OCI-LY7 (cell line): ENCODE measurements around the gene ZFP42. TPM values are rescaled to one million over a fixed set of nuclear protein-coding genes. Genes with fewer than 3 reads are reported as not detected.

Experiments
- BruUV-seq: library from RNA; stranded (reverse); fragments of 400-500 nt; replicated peaks from 2 replicates; lab custom pipeline; 2021; lab: Mats Ljungman, UMichigan
- CTCF ChIA-PET: fragments of 300-600 bp; sonication (Branson Sonifier 250); formaldehyde crosslinking; loops from one replicate; lab custom pipeline; 2022; ENCODE audit warnings: antibody characterized with exemption; ENCODE audit not compliant: unreplicated experiment; lab: Charles Lee
- POLR2A ChIA-PET: fragments of 300-600 bp; sonication (Branson Sonifier 250); formaldehyde crosslinking; loops from one replicate; lab custom pipeline; 2022; ENCODE audit warnings: antibody characterized with exemption; lab: Charles Lee
- DNase-seq: peaks from one replicate; pipeline ENCODE4 v3.0.0-alpha.2; 2015; ENCODE audit warnings: low spot score
- H2AFZ ChIP-seq: fragments of 200-600 bp; sonication (generic), shearing (Covaris generic); 2 replicates; pipeline ENCODE4 v1.6.1; 2014; ENCODE audit warnings: mild to moderate bottlenecking, antibody characterized with exemption, low read length, moderate library complexity
- H3K27ac ChIP-seq: fragments of 200-600 bp; sonication (generic); 2 replicates; pipeline ENCODE4 v1.5.1; 2014; ENCODE audit warnings: mixed run types, low read depth, mild to moderate bottlenecking, moderate library complexity, low read length, inconsistent platforms; ENCODE audit not compliant: poor library complexity, severe bottlenecking
- H3K36me3 ChIP-seq: fragments of 200-600 bp; sonication (generic); 2 replicates; pipeline ENCODE4 v1.6.1; 2014; ENCODE audit warnings: mild to moderate bottlenecking, antibody characterized with exemption, low read length, moderate library complexity, mixed read lengths; ENCODE audit not compliant: insufficient read depth
- H3K4me1 ChIP-seq: fragments of 200-600 bp; sonication (generic); 2 replicates; pipeline ENCODE4 v1.5.1; 2014; ENCODE audit warnings: mild to moderate bottlenecking, low read length; ENCODE audit not compliant: insufficient read depth, poor library complexity, severe bottlenecking
- H3K4me2 ChIP-seq: fragments of 200-600 bp; sonication (generic); 2 replicates; pipeline ENCODE4 v1.6.1; 2014; ENCODE audit warnings: mild to moderate bottlenecking, low read length
- H3K4me3 ChIP-seq: fragments of 200-600 bp; sonication (generic); 2 replicates; pipeline ENCODE4 v1.5.1; 2014; ENCODE audit warnings: mild to moderate bottlenecking, low read depth, low read length; ENCODE audit not compliant: poor library complexity, severe bottlenecking
- H3K79me2 ChIP-seq: fragments of 200-600 bp; sonication (generic); 2 replicates; pipeline ENCODE4 v1.6.1; 2016; ENCODE audit warnings: low read depth, mild to moderate bottlenecking, low read length, moderate library complexity, mixed read lengths; ENCODE audit not compliant: insufficient read depth
- H3K9me2 ChIP-seq: fragments of 200-600 bp; sonication (generic); 2 replicates; pipeline ENCODE4 v1.6.1; 2016; ENCODE audit warnings: mild to moderate bottlenecking, low read length, mixed read lengths; ENCODE audit not compliant: insufficient read depth
- H3K9me3 ChIP-seq: fragments of 200-600 bp; sonication (generic); 2 replicates; pipeline ENCODE4 v1.6.1; 2014; ENCODE audit warnings: mild to moderate bottlenecking, mixed run types, low read length, mixed read lengths
- H4K20me1 ChIP-seq: fragments of 200-600 bp; sonication (generic); 2 replicates; pipeline ENCODE4 v1.6.1; 2014; ENCODE audit warnings: mild to moderate bottlenecking, antibody characterized with exemption, low read length, moderate library complexity, mixed read lengths; ENCODE audit not compliant: insufficient read depth
- CTCF ChIP-seq: fragments of 200-600 bp; sonication (generic); conservative IDR thresholded peaks from 2 replicates; pipeline ENCODE4 v1.5.1; 2014; ENCODE audit warnings: mild to moderate bottlenecking, antibody characterized with exemption, low read length, moderate library complexity, mixed read lengths
- EZH2phosphoT487 ChIP-seq: fragments of 200-600 bp; sonication (generic); IDR thresholded peaks from 2 replicates; pipeline ENCODE4 v1.6.1; 2018; ENCODE audit warnings: low read depth, borderline replicate concordance, mild to moderate bottlenecking, mixed run types, antibody characterized with exemption, low read length, moderate library complexity, mixed read lengths
- intact Hi-C: fragments of 100-400 bp; cut with micrococcal nuclease; formaldehyde crosslinking; loops from one replicate; pipeline ENCODE4 v1.10.0; 2022; ENCODE audit not compliant: unreplicated experiment
- total RNA-seq, 2 experiments: library from RNA; depleted of rRNA in 1 of 2; stranded (reverse); fragments of >200 nt in 1 of 2; shearing (Covaris generic) in 1 of 2; gene quantifications; 2 replicates each; pipeline ENCODE4 v1.2.3, GENCODE V29; 2014 to 2022

ZFP42 gene
- total RNA-seq, 2 experiments from 2014 or later = not detected

DNA sequence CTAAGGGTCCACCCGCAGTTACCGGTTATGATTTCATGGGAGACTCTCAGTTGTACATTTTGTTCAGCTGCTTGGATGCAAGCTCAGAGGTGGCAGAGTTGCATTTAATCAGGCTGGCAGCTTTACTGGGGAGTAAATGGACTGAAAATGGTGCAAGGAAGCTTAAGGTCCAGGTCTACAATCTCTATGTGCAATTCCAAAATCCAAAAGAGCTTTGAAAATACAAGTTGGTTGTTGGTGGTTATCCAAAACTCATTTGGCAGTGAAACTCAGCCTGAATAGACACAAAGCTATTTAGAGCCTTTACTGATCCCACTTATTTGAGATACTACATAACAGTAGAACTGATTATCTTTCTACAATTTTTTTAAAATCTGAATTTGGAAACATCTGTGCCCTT lies 11.8 kb upstream of the ZFP42 start:
- intact Hi-C loops = no loop called here
- H3K4me2 ChIP-seq = no peak overlapping the region
- no peaks in the 10 kb centered on the region for H3K9me3 ChIP-seq
- H3K4me3 ChIP-seq = no peak overlapping the region
- TF ChIP-seq EZH2phosphoT487 (no peak), CTCF (no peak)
- no peaks in the 10 kb centered on the region for H3K9me2 ChIP-seq
- POLR2A ChIA-PET = no interaction called here
- H4K20me1 ChIP-seq = no peaks in the 10 kb centered on the region
- H3K36me3 ChIP-seq = no peaks in the 10 kb centered on the region
- no peak overlapping the region for H2AFZ ChIP-seq
- no peaks in the 10 kb centered on the region for H3K79me2 ChIP-seq
- no TSS peak for BruUV-seq
- no peak overlapping the region for H3K27ac ChIP-seq
- DNase-seq = no peak
- H3K4me1 ChIP-seq = no peaks in the 10 kb centered on the region
- CTCF ChIA-PET = no interaction called here

- BruUV-seq = no TSS peak
- no peaks in the 10 kb centered on the region for H4K20me1 ChIP-seq
- H3K36me3 ChIP-seq = no peaks in the 10 kb centered on the region
- H3K27ac ChIP-seq = no peak overlapping the region
- DNase-seq = no peak
- H3K4me3 ChIP-seq = no peak overlapping the region
- ChIA-PET CTCF (no interaction called here), POLR2A (no interaction called here)
- intact Hi-C loops = no loop called here
- no peaks in the 10 kb centered on the region for H3K9me2 ChIP-seq
- TF ChIP-seq EZH2phosphoT487 (no peak), CTCF (no peak)
- H3K9me3 ChIP-seq = no peaks in the 10 kb centered on the region
- no peaks in the 10 kb centered on the region for H3K79me2 ChIP-seq
- no peak overlapping the region for H3K4me2 ChIP-seq
- no peak overlapping the region for H2AFZ ChIP-seq
- no peaks in the 10 kb centered on the region for H3K4me1 ChIP-seq
Measured at GRCh38 chr4:187992971-187993370, 2.6 kb upstream of the ZFP42 start.

DNA sequence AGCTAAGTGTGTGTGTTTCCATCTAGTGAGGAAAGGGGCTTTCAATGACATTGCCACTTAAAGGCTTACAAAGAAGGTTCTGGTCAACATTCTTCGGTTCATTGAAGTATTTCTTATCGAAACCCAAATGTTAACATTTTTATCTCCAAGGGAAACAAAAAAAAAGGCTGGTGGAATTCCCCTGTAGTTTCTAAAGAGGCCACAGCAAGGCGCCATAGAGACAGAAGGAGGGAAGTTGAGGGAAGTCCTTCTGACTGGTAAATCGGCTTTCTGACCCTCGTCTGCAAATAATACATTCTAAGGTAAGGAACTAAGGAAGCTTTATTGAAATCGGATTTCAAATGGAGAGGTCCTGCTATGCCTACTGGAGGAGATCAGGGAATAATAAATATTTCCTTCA lies 1.7 kb upstream of the ZFP42 start:
- intact Hi-C loops = no loop called here
- TF ChIP-seq CTCF (peak; percentile 46), EZH2phosphoT487 (no peak)
- no peak overlapping the region for H2AFZ ChIP-seq
- no peaks in the 10 kb centered on the region for H3K36me3 ChIP-seq
- ChIA-PET POLR2A (no interaction called here), CTCF (no interaction called here)
- H4K20me1 ChIP-seq = no peaks in the 10 kb centered on the region
- no peaks in the 10 kb centered on the region for H3K9me2 ChIP-seq
- no peak overlapping the region for H3K4me3 ChIP-seq
- H3K4me2 ChIP-seq = no peak overlapping the region
- no peaks in the 10 kb centered on the region for H3K4me1 ChIP-seq
- no peak for DNase-seq
- no peaks in the 10 kb centered on the region for H3K79me2 ChIP-seq
- H3K27ac ChIP-seq = no peak overlapping the region
- H3K9me3 ChIP-seq = no peaks in the 10 kb centered on the region
- no TSS peak for BruUV-seq
